Keratinocyte (primary cell): Measurements from ENCODE around the gene TSPAN2. TPM values are rescaled to one million over a fixed set of nuclear protein-coding genes. Genes with fewer than 3 reads are reported as not detected.

Source experiments
- DNase-seq: peaks from one replicate; pipeline ENCODE4 v3.0.0-alpha.2; 2011; ENCODE audit warnings: low read depth, missing footprints, low spot score
- FAIRE-seq: peaks from 2 replicates; lab custom pipeline; 2011; peaks lifted over from hg19 to GRCh38; lab: Jason Lieb, UNC
- H2AFZ ChIP-seq: 2 replicates; pipeline ENCODE4 v1.6.0; 2012; ENCODE audit warnings: low read length, control low read depth, inconsistent platforms; ENCODE audit not compliant: control insufficient read depth
- H3K27ac ChIP-seq: 2 replicates; pipeline ENCODE4 v1.5.1; 2011; ENCODE audit warnings: low read length; ENCODE audit not compliant: control insufficient read depth, insufficient read depth
- H3K27me3 ChIP-seq: 3 replicates; pipeline ENCODE4 v1.6.0; 2011; ENCODE audit warnings: low read length; ENCODE audit not compliant: control insufficient read depth, insufficient read depth; ENCODE audit errors: extremely low read depth
- H3K36me3 ChIP-seq, 2 experiments: 2 replicates in 1 of 2; 3 replicates in 1 of 2; pipeline ENCODE4 v1.5.1; 2011; ENCODE audit warnings: low read length in 2 of 2, mild to moderate bottlenecking in 1 of 2; ENCODE audit not compliant: control insufficient read depth in 2 of 2, insufficient read depth in 2 of 2; ENCODE audit errors: extremely low read depth in 1 of 2
- H3K4me1 ChIP-seq: 3 replicates; pipeline ENCODE4 v1.5.1; 2011; ENCODE audit warnings: low read length; ENCODE audit not compliant: control insufficient read depth, insufficient read depth; ENCODE audit errors: extremely low read depth
- H3K4me2 ChIP-seq: 3 replicates; pipeline ENCODE4 v1.6.0; 2011; ENCODE audit warnings: low read depth, low read length; ENCODE audit not compliant: control insufficient read depth, insufficient read depth; ENCODE audit errors: extremely low read depth
- H3K4me3 ChIP-seq, 3 experiments: fragments of 200-600 bp in 1 of 3; sonication (generic) in 1 of 3; 2 replicates in 2 of 3; 3 replicates in 1 of 3; pipeline ENCODE4 v1.5.1; 2011 to 2016; ENCODE audit warnings: low read length in 3 of 3, mild to moderate bottlenecking in 3 of 3, control low read depth in 2 of 3, inconsistent platforms in 1 of 3, low read depth in 1 of 3, mixed read lengths in 1 of 3, mixed run types in 1 of 3, moderate library complexity in 1 of 3; ENCODE audit not compliant: control insufficient read depth in 2 of 3, insufficient read depth in 2 of 3; ENCODE audit errors: extremely low read depth in 1 of 3
- H3K79me2 ChIP-seq: 2 replicates; pipeline ENCODE4 v1.6.0; 2012; ENCODE audit warnings: low read length; ENCODE audit not compliant: control insufficient read depth, insufficient read depth
- H3K9ac ChIP-seq: 3 replicates; pipeline ENCODE4 v1.6.0; 2011; ENCODE audit warnings: low read length; ENCODE audit not compliant: control insufficient read depth, insufficient read depth; ENCODE audit errors: extremely low read depth
- H3K9me1 ChIP-seq: 3 replicates; pipeline ENCODE4 v1.6.0; 2011; ENCODE audit warnings: low read length; ENCODE audit not compliant: control insufficient read depth, insufficient read depth; ENCODE audit errors: extremely low read depth
- H3K9me3 ChIP-seq: 2 replicates; pipeline ENCODE4 v1.5.1; 2012; ENCODE audit warnings: low read depth, low read length; ENCODE audit not compliant: control insufficient read depth
- H4K20me1 ChIP-seq: 3 replicates; pipeline ENCODE4 v1.6.0; 2011; ENCODE audit warnings: low read length; ENCODE audit not compliant: control insufficient read depth, insufficient read depth; ENCODE audit errors: extremely low read depth
- CTCF ChIP-seq, 3 experiments: IDR thresholded peaks in 1 of 3; conservative IDR thresholded peaks in 1 of 3; optimal IDR thresholded peaks in 1 of 3; 2 replicates in 2 of 3; 3 replicates in 1 of 3; pipeline versions ENCODE3 to v1.5.1; 2011; ENCODE audit warnings: low read length in 3 of 3, mild to moderate bottlenecking in 3 of 3, moderate library complexity in 2 of 3, control low read depth in 1 of 3, inconsistent platforms in 1 of 3; ENCODE audit not compliant: insufficient read depth in 2 of 3; ENCODE audit errors: extremely low read depth in 1 of 3
- EZH2 ChIP-seq: IDR thresholded peaks from one replicate; pipeline ENCODE4 v1.6.1; 2012; ENCODE audit warnings: inconsistent platforms, mild to moderate bottlenecking, low read length, moderate library complexity
- dilution Hi-C: fragments of 300-500 bp; cut with MboI; formaldehyde crosslinking; loops from one replicate; pipeline ENCODE4 v1.7.0; 2020; ENCODE audit warnings: low sequenced_read_pairs; ENCODE audit not compliant: extremely low pct_ligation_motif_present
- polyA minus RNA-seq, 3 experiments: library from RNA; depleted of rRNA, polyadenylated mRNA; stranded (reverse); fragments of >200 nt; gene quantifications; 1 replicate in 1 of 3; 2 replicates in 1 of 3; 3 replicates in 1 of 3; pipeline ENCODE4 v1.2.3, GENCODE V29; 2011
- polyA plus RNA-seq, 5 experiments: library from polyadenylated mRNA; depleted of rRNA in 3 of 5; stranded (reverse) in 3 of 5; stranded (forward) in 1 of 5; unstranded in 1 of 5; fragments of >200 nt; gene quantifications; 1 replicate in 1 of 5; 2 replicates in 3 of 5; 3 replicates in 1 of 5; pipeline versions ENCODE4 v1.2.1 to v1.2.3, GENCODE V29; 2011 to 2012; ENCODE audit warnings: missing spikeins in 2 of 5, low read depth in 1 of 5, low replicate concordance in 1 of 5

TSPAN2 gene
- polyA plus RNA-seq (0.26 to 1.1 TPM (median 0.37 TPM) in 3 replicates), polyA minus RNA-seq (not detected in 3 replicates)
- 0.07 TPM for polyA plus RNA-seq (2011; ENCODE audit: low read depth)
- polyA plus RNA-seq (2011; cell fraction: cytosol; rRNA removed), result 0.34 and 0.35 TPM in 2 replicates
- polyA plus RNA-seq (2011; cell fraction: nucleus; rRNA removed), result 0.47 and 0.52 TPM in 2 replicates
- 0.40 TPM in 1 of 2 replicates, not detected in the other for polyA plus RNA-seq (2012; ENCODE audit: low replicate concordance)
- polyA minus RNA-seq (2011; cell fraction: cytosol; rRNA and poly(A)+ RNA removed), result not detected
- polyA minus RNA-seq (2011; cell fraction: nucleus; rRNA and poly(A)+ RNA removed), result 0.54 TPM in 1 of 2 replicates, not detected in the other

- dilution Hi-C loops, result no loop called here
- H3K4me1 ChIP-seq, result peaks cover 10% of the 10 kb centered on the region
- TF ChIP-seq CTCF (optimal IDR thresholded peaks at IDR 0.05 in 1 of 3, IDR thresholded peaks at IDR 0.05 in 1 of 3, conservative IDR thresholded peaks at IDR 0.05 in 1 of 3; ENCODE audit: extremely low read depth in 1 of 3, insufficient read depth in 2 of 3, low read length in 3 of 3) (no peak), EZH2 (no peak)
- no peaks in the 10 kb centered on the region for H4K20me1 ChIP-seq
- no peak for DNase-seq
- no peaks in the 10 kb centered on the region for H3K9me3 ChIP-seq
- no peak within 1 kb of the TSS for H3K27ac ChIP-seq
- H2AFZ ChIP-seq, result peak within 1 kb of the TSS; percentile 69
- FAIRE-seq, result no peak
- H3K9me1 ChIP-seq, result no peaks in the 10 kb centered on the region
- no peaks in the 10 kb centered on the region for H3K79me2 ChIP-seq
- peak within 1 kb of the TSS; percentile 78 for H3K4me2 ChIP-seq
- peak within 1 kb of the TSS; percentile 10 for H3K9ac ChIP-seq
- no peaks in the 10 kb centered on the region for H3K36me3 ChIP-seq
- H3K4me3 ChIP-seq, result peak within 1 kb of the TSS; percentile 43 to 72 (median 58)
- peaks cover 7% of the 10 kb centered on the region for H3K27me3 ChIP-seq
Measured at GRCh38 chr1:115089420-115090185, at the start of gene TSPAN2. TSPAN2 (minus strand) TSS chr1:115089503; CDS start chr1:115089432, 71 bp downstream.

- H3K4me1 ChIP-seq, result peaks cover 45% of the 10 kb centered on the region
- H3K79me2 ChIP-seq, result no peaks in the 10 kb centered on the region
- H3K4me2 ChIP-seq, result peak overlapping the region; percentile 31
- H3K9me3 ChIP-seq, result no peaks in the 10 kb centered on the region
- H3K9me1 ChIP-seq, result no peaks in the 10 kb centered on the region
- dilution Hi-C loops, result loop anchor here (10.0 to 25.0 kb wide), 2 partner anchors 323 to 456 kb away; no protein-coding TSS in a partner anchor
- no peak overlapping the region for H3K27ac ChIP-seq
- no peaks in the 10 kb centered on the region for H4K20me1 ChIP-seq
- peak overlapping the region; percentile 60 for H2AFZ ChIP-seq
- H3K27me3 ChIP-seq, result no peaks in the 10 kb centered on the region
- H3K9ac ChIP-seq, result no peak overlapping the region
- FAIRE-seq, result peak; percentile 88
- H3K4me3 ChIP-seq, result no peak overlapping the region
- no peak for TF ChIP-seq EZH2
- TF ChIP-seq CTCF (optimal IDR thresholded peaks at IDR 0.05 in 1 of 3, IDR thresholded peaks at IDR 0.05 in 1 of 3, conservative IDR thresholded peaks at IDR 0.05 in 1 of 3; ENCODE audit: extremely low read depth in 1 of 3, insufficient read depth in 2 of 3, low read length in 3 of 3), result peak; percentile 93 to 98 (median 94)
- peak; percentile 66 for DNase-seq
- H3K36me3 ChIP-seq, result no peaks in the 10 kb centered on the region
Measured at GRCh38 chr1:115138973-115139372, 49.7 kb upstream of the TSPAN2 start.
